Adrenal gland (tissue), 12 donors: ENCODE results near the gene KIF26A. TPM values are rescaled to one million over a fixed set of nuclear protein-coding genes. Genes with fewer than 3 reads are reported as not detected.

ENCODE experiments used
- DNase-seq, 7 donors: peaks; one replicate each; pipeline ENCODE4 v3.0.0-alpha.2; 2019 to 2020
- H3K27ac ChIP-seq, 5 donors: fragments of 200-600 bp; sonication (generic) in 4 of 5; 1 replicate in 3 of 5; 2 replicates in 2 of 5; pipeline versions ENCODE4 v1.5.1 to v1.8.0; 2016 to 2020; ENCODE audit warnings: mild to moderate bottlenecking in 1 of 5
- H3K27me3 ChIP-seq: fragments of 200-600 bp; 2 replicates; pipeline ENCODE4 v1.8.0; 2021
- H3K36me3 ChIP-seq, 2 donors: fragments of 200-600 bp; replicated peaks in 1 of 2; 1 replicate in 1 of 2; 2 replicates in 1 of 2; pipeline versions ENCODE4 v1.5.1 to v1.8.0; 2018 to 2022
- H3K4me1 ChIP-seq, 2 donors: fragments of 200-600 bp; replicated peaks in 1 of 2; 1 replicate in 1 of 2; 2 replicates in 1 of 2; pipeline versions ENCODE4 v1.5.1 to v1.8.0; 2018 to 2021
- H3K4me3 ChIP-seq, 4 donors: fragments of 200-600 bp; sonication (generic) in 3 of 4; one replicate each; pipeline ENCODE4 v1.5.1; 2016 to 2018
- H3K9me3 ChIP-seq, 3 donors: fragments of 200-600 bp; sonication (generic) in 1 of 3; replicated peaks in 1 of 3; 1 replicate in 2 of 3; 2 replicates in 1 of 3; pipeline versions ENCODE4 v1.5.1 to v1.8.0; 2016 to 2021
- CTCF ChIP-seq, 6 experiments: fragments of 450-650 bp in 4 of 6; fragments of 200-600 bp in 2 of 6; sonication (generic) in 1 of 6; IDR thresholded peaks; 1 replicate in 5 of 6; 2 replicates in 1 of 6; pipeline versions ENCODE4 v1.5.1 to v1.8.0; 2016 to 2021; ENCODE audit warnings: antibody characterized with exemption in 6 of 6, mild to moderate bottlenecking in 2 of 6, moderate library complexity in 1 of 6
- POLR2A ChIP-seq, 2 donors: fragments of 450-650 bp; IDR thresholded peaks; one replicate each; pipeline ENCODE4 v1.6.1; 2017; ENCODE audit warnings: antibody characterized with exemption in 2 of 2, mild to moderate bottlenecking in 2 of 2, moderate library complexity in 1 of 2
- WGBS, 4 donors: extraction: QIAGEN DNeasy Blood & Tissue Kit in 2 of 4; methylation state at CpG; one replicate each; pipeline versions ENCODE4 v1.1.5 to v1.1.7; 2013 to 2017; 5-methylcytosine and 5-hydroxymethylcytosine counted together
- intact Hi-C, 2 donors: fragments of 100-400 bp; cut with DNase I; formaldehyde crosslinking; loops; one replicate each; pipeline versions ENCODE4 v1.14.1 to v1.15.0; 2022 to 2023
- polyA plus RNA-seq, 3 donors: library from polyadenylated mRNA; stranded (reverse); fragments of 200-250 nt in 2 of 3; fragments of 350-450 nt in 1 of 3; fragmentation: Illumina TruSeq in 1 of 3; extraction: RNeasy Lipid Tissue Mini Kit (QIAGEN cat#74804) in 1 of 3; gene quantifications; one replicate each; pipeline ENCODE4 v1.2.3, GENCODE V29; 2013 to 2014
- total RNA-seq, 9 donors: library from RNA; depleted of rRNA in 4 of 9; stranded (reverse); fragments of >200 nt in 4 of 9; fragments of 120-200 nt in 1 of 9; fragmentation: NEBNext Ultra II Directional in 1 of 9; extraction: Animal tissue kit (Norgen Biotek cat#: 25700) in 1 of 9; gene quantifications; one replicate each; pipeline versions ENCODE4 v1.1.0 to v1.2.4, GENCODE V29; 2013 to 2023
- donor health status: healthy with polysubstance abuse.
- donor health status: Bipolar disorder and iron deficiency.
- donor health status: DM: yes; HTN: yes; CAD: no.
- donor health status: DM: no; HTN: no; CAD: no.
- donor health status: DM: no; HTN: no; CAD: no.
- donor health status: DM: yes; HTN: yes; CAD: no.

Gene KIF26A
- total and polyA plus RNA-seq, 12 donors: 0.49 to 23.9 (median 6.5) TPM

- H3K27me3 ChIP-seq: peaks cover 9% of the 10 kb centered on the region
- intact Hi-C loops: no loop called here
Measured at GRCh38 chr14:104094709-104095425, 43.5 kb upstream of the KIF26A start.

GRCh38 chr14:104095426-104096310, 42.7 kb upstream of the KIF26A start:
- no peaks in the 10 kb centered on the region for H3K9me3 ChIP-seq
- H3K27ac ChIP-seq: no peak overlapping the region
- TF ChIP-seq POLR2A (IDR thresholded peaks at IDR 0.05) (no peak), CTCF (IDR thresholded peaks at IDR 0.05) (no peak)
- intact Hi-C loops: no loop called here
- H3K27me3 ChIP-seq: peaks cover 9% of the 10 kb centered on the region
- no peaks in the 10 kb centered on the region for H3K4me1 ChIP-seq
- 80 to 87% (median 86%) methylated on average over 11 to 31 of the region's 31 CpGs for WGBS, 4 donors
- no peaks in the 10 kb centered on the region for H3K36me3 ChIP-seq
- DNase-seq: no peak
- H3K4me3 ChIP-seq: no peak overlapping the region

More at GRCh38 chr14:104094709-104095425, 43.5 kb upstream of the KIF26A start:
- H3K4me1 ChIP-seq: no peaks in the 10 kb centered on the region
- H3K4me3 ChIP-seq: no peak overlapping the region
- no peaks in the 10 kb centered on the region for H3K36me3 ChIP-seq
- TF ChIP-seq CTCF (IDR thresholded peaks at IDR 0.05) (peak; percentile 66 to 92 (median 84)), POLR2A (IDR thresholded peaks at IDR 0.05) (no peak)
- no peaks in the 10 kb centered on the region for H3K9me3 ChIP-seq
- 0 to 47% (median 42%) methylated on average over 9 to 35 of the region's 35 CpGs for WGBS, 4 donors
- no peak overlapping the region for H3K27ac ChIP-seq
- DNase-seq: peak; percentile 35 to 78 (median 65)

GRCh38 chr14:104096318-104096717, 42.1 kb upstream of the KIF26A start:
- Histone ChIP-seq H3K36me3 (no peaks in the 10 kb centered on the region), H3K4me3 (no peak overlapping the region), H3K4me1 (no peaks in the 10 kb centered on the region), H3K27ac (no peak overlapping the region), H3K27me3 (peaks cover 9% of the 10 kb centered on the region), H3K9me3 (no peaks in the 10 kb centered on the region)
- no peak for TF ChIP-seq POLR2A (IDR thresholded peaks at IDR 0.05)
- no peak for DNase-seq
- 83 to 87% (median 85%) methylated on average over 6 to 14 of the region's 14 CpGs for WGBS, 4 donors
- intact Hi-C loops: no loop called here

GRCh38 chr14:104096751-104097700, 41.4 kb upstream of the KIF26A start:
- Histone ChIP-seq H3K36me3 (no peaks in the 10 kb centered on the region), H3K27me3 (peaks cover 9% of the 10 kb centered on the region), H3K4me1 (no peaks in the 10 kb centered on the region), H3K4me3 (no peak overlapping the region), H3K9me3 (no peaks in the 10 kb centered on the region), H3K27ac (no peak overlapping the region)
- DNase-seq: no peak
- intact Hi-C loops: no loop called here
- TF ChIP-seq POLR2A (IDR thresholded peaks at IDR 0.05) (no peak), CTCF (IDR thresholded peaks at IDR 0.05) (no peak)
- 74 to 79% (median 77%) methylated on average over 17 to 25 of the region's 25 CpGs for WGBS, 4 donors
